GM21390 (cell line): ENCODE results near the gene BRD7.
A peak's percentile ranks its signal among the peaks of the same experiment; 100 is the strongest.

Experiments
- ATAC-seq: cut with Tn5 transposase; IDR thresholded peaks from one replicate; pipeline ENCODE4 v1.9.1; 2021; ENCODE audit not compliant: unreplicated experiment

Gene BRD7

GRCh38 chr16:50292566-50292948 is 76.2 kb downstream of the BRD7 start:
- no peak for ATAC-seq

- no peak for ATAC-seq
These were observed 76.8 kb downstream of the BRD7 start for GRCh38 chr16:50291719-50292565.

- ATAC-seq = no peak
These were observed 77.9 kb downstream of the BRD7 start for GRCh38 chr16:50290856-50291255.

- ATAC-seq = no peak
These were observed 78.6 kb downstream of the BRD7 start for GRCh38 chr16:50289950-50290764.

GRCh38 chr16:50288920-50289319 is 79.9 kb downstream of the BRD7 start:
- ATAC-seq = no peak

GRCh38 chr16:50288026-50288425 is 80.8 kb downstream of the BRD7 start:
- ATAC-seq = no peak

- no peak for ATAC-seq
These were observed 82.1 kb downstream of the BRD7 start for GRCh38 chr16:50286681-50287080.

- ATAC-seq = no peak
These were observed 83.3 kb downstream of the BRD7 start for GRCh38 chr16:50285406-50286003.

- no peak for ATAC-seq
These were observed 84.5 kb downstream of the BRD7 start for GRCh38 chr16:50284131-50284911.

- no peak for ATAC-seq
These were observed 85.7 kb downstream of the BRD7 start for GRCh38 chr16:50282955-50283631.

- ATAC-seq = peak; percentile 87
These were observed 86.7 kb downstream of the BRD7 start for GRCh38 chr16:50282010-50282538.

GRCh38 chr16:50281391-50282009 is 87.3 kb downstream of the BRD7 start:
- ATAC-seq = peak; percentile 1

GRCh38 chr16:50280932-50281331 is 87.9 kb downstream of the BRD7 start:
- ATAC-seq = no peak

GRCh38 chr16:50279504-50279865 is 89.3 kb downstream of the BRD7 start:
- ATAC-seq = no peak

- no peak for ATAC-seq
These were observed 90.5 kb downstream of the BRD7 start for GRCh38 chr16:50278251-50278650.

GRCh38 chr16:50276801-50277555 is 91.8 kb downstream of the BRD7 start:
- ATAC-seq = no peak

- no peak for ATAC-seq
These were observed 92.5 kb downstream of the BRD7 start for GRCh38 chr16:50276326-50276640.

GRCh38 chr16:50275428-50276325 is 93.1 kb downstream of the BRD7 start:
- ATAC-seq = no peak
